ENCODE results near the gene FAM78A. TPM values are rescaled to one million over a fixed set of nuclear protein-coding genes. Genes with fewer than 3 reads are reported as not detected.

Gene FAM78A
- total and polyA plus RNA-seq, 2 donors (not counting 1 experiment from before 2014, with no cell fraction given) = 42.9 to 58.3 TPM

DNA sequence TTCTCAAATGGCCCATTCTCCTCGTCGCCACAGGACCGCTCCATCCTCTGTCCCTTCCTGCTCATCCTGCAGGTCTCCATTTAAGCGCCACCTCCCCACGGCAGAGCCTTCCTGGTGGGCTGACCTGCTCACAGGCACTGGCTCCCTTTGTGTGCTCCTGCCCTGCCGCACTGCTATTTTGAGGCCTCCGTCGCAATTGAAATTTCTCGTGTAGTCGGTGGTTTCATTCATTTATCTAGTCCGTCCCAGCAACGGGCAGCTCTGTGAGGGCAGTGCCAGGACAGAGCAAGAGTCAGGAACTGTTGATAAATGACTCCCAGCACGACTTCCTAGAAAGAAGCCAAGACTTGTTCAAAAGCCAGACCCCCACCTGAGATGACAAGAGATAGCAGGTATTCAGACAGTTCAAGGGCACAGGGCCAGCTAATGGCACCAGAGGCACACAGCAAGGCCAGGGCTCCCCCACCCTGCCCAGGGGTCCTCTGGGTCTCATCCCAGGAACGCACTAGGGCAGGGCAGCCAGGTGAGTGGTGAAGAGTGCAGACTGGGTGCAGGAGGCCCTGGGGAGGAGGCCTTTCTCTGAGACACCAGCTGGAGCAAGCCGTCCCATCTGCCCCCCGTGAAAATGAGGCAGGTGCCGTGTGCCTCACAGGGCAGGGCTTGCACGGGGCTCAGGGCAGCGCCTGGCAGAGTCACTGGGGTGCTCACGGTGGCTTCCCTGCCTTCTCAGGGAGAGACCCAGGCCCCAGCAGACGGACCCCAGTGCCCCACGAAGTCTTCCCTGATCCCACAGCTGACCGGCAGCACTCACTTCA, 36.9 kb downstream of the FAM78A start:
- CTCF ChIA-PET = interaction anchor here (1.1 to 2.7 kb wide), 4 partner anchors 13 to 97 kb away, joined by 3 to 8 read pairs (median 4); no protein-coding TSS in a partner anchor
- no peak for DNase-seq

More for the DNA sequence above, 36.9 kb downstream of the FAM78A start:
- Mint-ChIP-seq H3K4me3 (peak overlapping the region; percentile 92), H3K27ac (peak overlapping the region; percentile 76), H3K4me1 (peaks cover 20% of the 10 kb centered on the region), H3K9me3 (ENCODE audit: insufficient read depth) (peaks cover 3% of the 10 kb centered on the region), H3K27me3 (no peaks in the 10 kb centered on the region)
- H3K36me3 ChIP-seq (replicated peaks in 1 of 2; ENCODE audit: control extremely low read depth in 1 of 2, control insufficient read depth in 1 of 2, extremely low read depth in 1 of 2, insufficient read depth in 2 of 2, low read length in 1 of 2) = peaks cover 0 to 4% of the 10 kb centered on the region in 2 experiments
- H4K20me1 ChIP-seq (ENCODE audit: control insufficient read depth, insufficient read depth, low read length, poor library complexity, severe bottlenecking) = no peaks in the 10 kb centered on the region
- no peaks in the 10 kb centered on the region for H3K9me3 ChIP-seq (ENCODE audit: control extremely low read depth in 1 of 3, control insufficient read depth in 2 of 3, insufficient read depth in 1 of 3, low read length in 2 of 3)
- intact Hi-C loops (cut with micrococcal nuclease) = no loop called here
- POLR2A ChIA-PET = interaction anchor here (0.6 to 3.2 kb wide), 3 partner anchors 17 to 35 kb away, joined by 3 to 10 read pairs (median 4); no protein-coding TSS in a partner anchor
- no peak overlapping the region for H3K27ac ChIP-seq (ENCODE audit: low read length in 2 of 2)
- peak overlapping the region; percentile 61 for H3K9ac ChIP-seq (ENCODE audit: low read length)
- H3K4me1 ChIP-seq (ENCODE audit: control insufficient read depth in 2 of 2, insufficient read depth in 2 of 2, low read length in 2 of 2) = peaks cover 19 to 27% of the 10 kb centered on the region in 2 donors
- peak overlapping the region; percentile 97 for H2AFZ ChIP-seq (ENCODE audit: insufficient read depth, low read depth, low read length, poor library complexity, severe bottlenecking)
- TF ChIP-seq, protein P1, sequence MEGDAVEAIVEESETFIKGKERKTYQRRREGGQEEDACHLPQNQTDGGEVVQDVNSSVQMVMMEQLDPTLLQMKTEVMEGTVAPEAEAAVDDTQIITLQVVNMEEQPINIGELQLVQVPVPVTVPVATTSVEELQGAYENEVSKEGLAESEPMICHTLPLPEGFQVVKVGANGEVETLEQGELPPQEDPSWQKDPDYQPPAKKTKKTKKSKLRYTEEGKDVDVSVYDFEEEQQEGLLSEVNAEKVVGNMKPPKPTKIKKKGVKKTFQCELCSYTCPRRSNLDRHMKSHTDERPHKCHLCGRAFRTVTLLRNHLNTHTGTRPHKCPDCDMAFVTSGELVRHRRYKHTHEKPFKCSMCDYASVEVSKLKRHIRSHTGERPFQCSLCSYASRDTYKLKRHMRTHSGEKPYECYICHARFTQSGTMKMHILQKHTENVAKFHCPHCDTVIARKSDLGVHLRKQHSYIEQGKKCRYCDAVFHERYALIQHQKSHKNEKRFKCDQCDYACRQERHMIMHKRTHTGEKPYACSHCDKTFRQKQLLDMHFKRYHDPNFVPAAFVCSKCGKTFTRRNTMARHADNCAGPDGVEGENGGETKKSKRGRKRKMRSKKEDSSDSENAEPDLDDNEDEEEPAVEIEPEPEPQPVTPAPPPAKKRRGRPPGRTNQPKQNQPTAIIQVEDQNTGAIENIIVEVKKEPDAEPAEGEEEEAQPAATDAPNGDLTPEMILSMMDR (IDR thresholded peaks at IDR 0.05) = no peak
- no peak for TF ChIP-seq EZH2 (IDR thresholded peaks at IDR 0.05; ENCODE audit: borderline replicate concordance, insufficient read depth, low read depth, low read length, poor library complexity, severe bottlenecking)
- H3K4me2 ChIP-seq (replicated peaks; ENCODE audit: low read depth, low read length, poor library complexity, severe bottlenecking) = peak overlapping the region; percentile 86
- H3K79me2 ChIP-seq (ENCODE audit: control insufficient read depth, insufficient read depth, low read length) = no peaks in the 10 kb centered on the region
- no peaks in the 10 kb centered on the region for H3K27me3 ChIP-seq (replicated peaks in 1 of 4; ENCODE audit: control extremely low read depth in 1 of 4, control insufficient read depth in 3 of 4, insufficient read depth in 4 of 4, low read length in 3 of 4)
- H3K4me3 ChIP-seq (ENCODE audit: control extremely low read depth in 1 of 5, extremely low read depth in 1 of 5, insufficient read depth in 1 of 5, low read depth in 2 of 5, low read length in 4 of 5) = peak overlapping the region in 1 of 5 experiments; percentile 65
- no peak for ATAC-seq (ENCODE audit: low read depth)
- WGBS (ENCODE audit: insufficient coverage) = 50% methylated on average over 23 of the region's 23 CpGs

Data from B cell (primary cell).